NOMO-1 treated with dmso at 0.1 percent for 144 hours (cell line): ENCODE data around the gene RASA2.
"Not testable (repeated sequence)": the region's sequence is repeated elsewhere in the genome, so short reads cannot be mapped to it uniquely, and the experiment has no call there.

ENCODE experiments used
- DNase-seq: peaks from one replicate; lab custom pipeline; 2025; ENCODE audit not compliant: unreplicated experiment; lab: John Stamatoyannopoulos, UW

The RASA2 gene

GRCh38 chr3:141491081-141491480 is 4.3 kb downstream of the RASA2 start:
- no peak for DNase-seq

DNA sequence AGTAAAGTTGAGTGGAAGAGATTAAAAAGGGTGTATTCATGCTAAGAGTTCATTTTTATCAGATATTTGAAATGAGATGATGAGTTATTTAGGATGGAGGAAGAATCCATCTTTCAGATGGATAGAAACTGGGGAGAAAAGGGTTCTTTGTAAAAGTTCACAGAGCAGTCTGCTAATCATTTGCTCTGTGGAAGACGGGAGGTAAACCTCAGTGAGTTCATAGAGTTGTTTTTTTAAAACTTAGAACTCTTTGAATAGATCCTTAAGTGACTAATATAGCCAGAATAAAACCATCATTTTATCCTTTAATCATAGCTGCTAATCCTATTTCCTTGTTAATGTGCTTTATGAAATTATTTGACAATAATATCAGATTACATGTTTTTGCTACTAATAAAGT is 5.1 kb downstream of the RASA2 start:
- DNase-seq: no peak

DNA sequence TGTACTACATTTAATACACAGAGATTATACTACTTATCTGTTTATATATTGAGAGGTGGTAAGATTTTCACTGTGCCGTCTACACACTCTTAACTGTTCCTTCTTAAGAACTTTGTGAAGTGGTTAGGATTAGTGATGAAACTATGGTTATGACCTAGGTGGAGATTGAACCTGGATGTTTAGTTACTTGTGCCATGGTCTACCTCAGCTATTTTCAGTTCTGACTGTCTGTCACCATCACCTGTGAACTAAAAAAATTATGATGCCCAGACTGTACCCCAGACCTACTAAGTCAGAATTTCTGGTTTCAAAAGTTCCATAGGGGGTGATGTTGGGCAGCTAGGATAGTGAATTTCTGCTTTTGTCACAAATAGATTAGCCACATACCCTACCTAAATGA is 6.4 kb downstream of the RASA2 start:
- DNase-seq: no peak

GRCh38 chr3:141497589-141497988 is 10.8 kb downstream of the RASA2 start:
- not testable (repeated sequence) for DNase-seq

- peak; percentile 98 for DNase-seq
These were observed 11.9 kb downstream of the RASA2 start for GRCh38 chr3:141498598-141499223.

GRCh38 chr3:141499284-141499683 is 12.5 kb downstream of the RASA2 start:
- no peak for DNase-seq

DNA sequence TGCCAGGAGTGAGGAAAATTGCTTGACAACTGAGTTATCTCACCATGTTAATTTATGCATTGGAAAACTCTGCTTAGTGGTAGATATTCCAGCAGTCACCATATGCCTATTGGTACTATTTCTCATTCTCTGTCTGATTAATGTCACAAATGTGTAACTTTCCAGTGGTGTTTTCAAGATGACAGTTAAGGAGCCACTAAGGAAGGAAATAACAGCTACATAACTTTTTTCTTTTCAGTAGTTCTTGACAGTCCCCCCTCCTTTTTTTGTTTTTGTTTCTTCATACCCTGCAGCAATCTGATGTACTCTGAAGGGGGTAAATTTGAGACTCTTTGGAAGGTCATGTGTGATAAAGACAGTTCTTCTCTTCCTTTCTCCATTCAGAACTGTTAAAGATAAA is 13.1 kb downstream of the RASA2 start:
- DNase-seq: no peak

DNA sequence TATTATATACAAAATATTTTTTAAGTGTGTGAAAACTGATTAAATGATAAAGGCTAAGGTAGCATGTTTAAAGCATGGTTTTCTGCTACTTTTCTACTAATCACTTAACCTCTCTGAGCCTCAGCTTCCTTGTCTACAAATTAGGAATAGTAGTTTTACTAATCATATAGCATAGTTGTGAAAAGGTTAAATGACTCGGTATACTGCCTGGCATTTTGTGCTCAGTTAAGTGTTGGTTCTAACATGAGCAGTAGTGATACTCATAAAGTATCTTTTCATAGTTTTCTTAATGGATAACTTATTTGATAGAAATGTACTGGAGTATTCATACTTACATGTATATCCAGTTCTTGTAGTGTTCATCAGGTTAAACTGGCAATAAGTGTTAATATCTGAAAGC is 13.6 kb downstream of the RASA2 start:
- DNase-seq: no peak

- no peak for DNase-seq
These were observed 18.3 kb downstream of the RASA2 start for GRCh38 chr3:141505166-141505565.

GRCh38 chr3:141506071-141506470 is 19.2 kb downstream of the RASA2 start:
- DNase-seq: no peak

- peak; percentile 29 for DNase-seq
These were observed 20.7 kb downstream of the RASA2 start for GRCh38 chr3:141507392-141508066.

DNA sequence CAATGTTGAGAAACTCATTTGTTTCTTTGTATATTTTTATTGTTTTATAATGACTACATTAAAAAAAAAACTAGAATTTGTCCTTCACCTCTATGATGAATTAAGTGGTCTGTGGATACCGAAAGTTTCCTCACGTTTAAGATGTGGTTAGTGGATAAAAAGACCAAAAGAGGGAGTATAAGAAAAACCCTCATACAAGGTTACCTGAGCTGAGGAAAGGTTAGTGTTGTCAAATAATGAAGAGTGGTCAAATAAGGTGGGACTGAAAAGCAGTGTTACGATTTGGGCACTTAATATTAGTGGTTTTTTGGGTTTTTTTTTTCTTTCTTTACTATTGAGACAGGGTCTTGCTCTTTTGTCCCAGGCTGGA is 21.2 kb downstream of the RASA2 start:
- no peak for DNase-seq

GRCh38 chr3:141511361-141511760 is 24.5 kb downstream of the RASA2 start:
- DNase-seq: peak; percentile 73

GRCh38 chr3:141514382-141514781 is 27.6 kb downstream of the RASA2 start:
- DNase-seq: no peak

DNA sequence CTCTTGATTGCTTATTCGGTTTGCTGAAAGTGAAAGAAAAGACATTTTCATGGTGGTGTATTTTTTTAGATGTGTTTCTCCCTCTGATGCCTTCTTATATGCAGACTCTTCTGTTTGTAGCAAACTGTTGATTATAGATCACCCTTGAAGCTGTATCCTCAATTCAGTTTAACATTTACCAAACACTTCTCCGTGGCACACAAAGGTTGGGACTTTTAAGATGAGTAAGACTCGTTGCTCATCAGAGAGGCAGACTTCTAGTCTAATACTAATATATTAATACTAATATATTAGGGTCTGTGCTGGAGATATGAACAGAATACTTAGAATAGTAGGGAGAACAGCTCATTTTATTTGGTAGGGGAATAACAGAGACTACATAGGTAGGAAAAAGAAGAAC is 32.8 kb downstream of the RASA2 start:
- no peak for DNase-seq

DNA sequence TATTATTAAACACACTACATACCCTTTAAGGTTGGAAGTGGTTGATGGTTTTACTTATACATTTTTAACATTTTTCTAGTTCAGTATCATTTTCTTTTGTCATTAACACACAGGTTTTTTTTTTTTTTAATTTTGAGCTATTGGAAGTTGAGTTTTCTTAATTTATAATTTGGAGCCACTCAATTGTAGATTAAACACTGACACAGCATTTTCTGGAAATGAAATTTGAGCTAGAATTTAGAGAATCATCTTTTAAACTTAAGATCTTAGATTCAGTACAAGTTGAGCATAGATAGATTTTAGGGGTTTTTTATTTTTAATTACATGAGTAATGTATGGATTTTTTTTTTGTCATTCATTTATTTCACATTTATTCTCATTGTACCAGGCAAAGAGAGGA is 35.0 kb downstream of the RASA2 start:
- no peak for DNase-seq

DNA sequence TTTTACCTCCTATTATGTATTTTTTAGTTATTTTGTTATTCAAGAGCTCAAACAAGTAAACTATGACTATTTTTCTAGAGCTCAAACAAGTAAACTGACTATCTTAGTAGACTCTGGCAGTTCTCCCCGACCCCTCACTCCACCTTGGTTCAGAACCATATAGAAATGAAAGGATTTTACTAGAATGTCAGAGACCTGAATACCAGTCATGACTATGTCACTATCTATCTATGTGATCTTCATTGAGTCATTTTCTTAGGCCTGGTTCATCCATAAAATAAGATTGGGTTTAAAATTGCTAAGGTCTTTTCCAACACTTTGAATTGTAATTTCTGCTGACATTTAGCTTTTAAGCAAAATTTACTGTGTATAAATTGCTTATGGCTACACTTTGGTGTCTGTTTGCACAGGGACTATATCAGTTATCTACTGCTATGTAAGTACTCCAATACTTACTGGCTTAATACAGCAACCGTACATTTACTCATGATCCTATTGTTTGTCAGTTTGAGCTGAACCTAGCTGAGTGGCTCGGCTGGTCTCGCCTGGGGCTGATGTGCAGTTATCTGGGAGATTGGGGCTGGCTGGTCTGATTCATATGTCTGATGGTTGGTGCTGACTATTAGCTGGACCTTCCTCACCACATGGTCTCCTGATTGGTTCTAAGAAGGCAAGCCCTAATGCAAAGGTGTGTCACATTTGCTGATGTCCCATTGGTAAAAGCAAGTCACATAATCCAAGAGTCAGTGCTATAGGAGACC is 37.0 kb downstream of the RASA2 start:
- no peak for DNase-seq

DNA sequence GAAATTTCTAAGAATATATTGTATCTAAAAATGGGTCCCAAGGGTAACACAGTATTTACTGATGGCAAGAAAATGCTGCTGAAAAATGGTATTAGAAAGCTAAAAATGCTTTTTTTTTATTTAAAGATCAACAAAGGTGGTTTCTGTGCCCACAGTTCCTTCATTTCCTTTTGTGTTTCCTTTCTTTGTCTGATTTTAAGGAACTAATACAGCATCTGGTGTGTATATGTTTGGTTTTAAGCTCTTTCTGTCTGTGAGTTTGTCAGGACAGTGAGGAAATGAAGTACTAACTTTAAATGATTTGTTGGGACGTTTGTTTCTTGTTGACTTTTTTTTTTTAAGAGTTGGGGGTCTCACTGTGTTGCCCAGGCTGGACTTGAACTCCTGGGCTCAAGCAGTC is 38.2 kb downstream of the RASA2 start:
- no peak for DNase-seq

DNA sequence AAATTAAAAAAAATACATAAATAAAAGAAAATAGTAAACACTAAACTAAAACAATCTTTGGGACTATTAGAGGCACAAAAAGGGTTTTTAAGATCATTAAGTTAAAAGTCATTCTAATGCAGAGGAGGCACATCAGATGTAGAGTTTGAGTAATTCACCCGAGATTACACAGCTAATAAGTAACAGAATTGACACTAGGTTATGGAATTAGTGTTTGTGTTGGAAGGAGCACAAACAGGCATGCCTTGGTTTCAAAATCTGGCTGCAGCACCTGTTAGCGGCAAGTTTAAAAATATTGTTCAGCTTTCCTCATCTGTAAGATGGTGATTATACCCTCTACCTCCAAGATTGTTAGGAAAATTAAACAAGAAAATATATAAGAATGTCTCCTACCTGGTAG is 39.0 kb downstream of the RASA2 start:
- no peak for DNase-seq

GRCh38 chr3:141526709-141527108 is 39.9 kb downstream of the RASA2 start:
- DNase-seq: no peak

DNA sequence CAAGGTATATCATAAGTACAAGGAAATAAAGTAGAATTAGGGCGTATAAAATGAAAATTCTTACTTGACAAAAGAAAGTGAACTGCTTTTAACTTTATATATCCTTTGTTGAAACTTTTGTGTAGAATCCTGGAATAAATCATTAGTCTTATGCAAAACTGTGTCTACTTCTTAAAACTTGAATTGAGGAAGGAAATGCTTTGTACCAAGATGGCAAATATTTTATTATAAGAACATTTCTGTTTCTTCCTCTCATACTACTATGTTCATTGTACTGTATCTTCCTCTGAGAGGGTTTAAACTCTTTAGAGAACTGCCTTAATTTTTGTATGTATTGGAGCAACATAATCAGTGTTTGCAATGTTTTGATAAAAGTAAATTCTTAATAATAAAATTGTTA is 42.0 kb downstream of the RASA2 start:
- no peak for DNase-seq

GRCh38 chr3:141529256-141529655 is 42.4 kb downstream of the RASA2 start:
- no peak for DNase-seq
